Fibroblast of lung (primary cell): ENCODE measurements around the gene RPS6KA4. TPM values are rescaled to one million over a fixed set of nuclear protein-coding genes. Genes with fewer than 3 reads are reported as not detected.

ENCODE experiments used
- DNase-seq, 2 donors: peaks; one replicate each; pipeline versions ENCODE4 v3.0.0 to v3.0.0-alpha.2; 2010; ENCODE audit warnings: low read depth in 2 of 2
- H2AFZ ChIP-seq: 2 replicates; pipeline ENCODE4 v1.5.1; 2012; ENCODE audit warnings: low read length, control low read depth, inconsistent platforms
- H3K27ac ChIP-seq: 2 replicates; pipeline ENCODE4 v1.5.1; 2011; ENCODE audit warnings: low read length, control low read depth; ENCODE audit not compliant: insufficient read depth
- H3K27me3 ChIP-seq: 2 replicates; pipeline ENCODE4 v1.5.1; 2011; ENCODE audit warnings: mild to moderate bottlenecking, low read length; ENCODE audit not compliant: control insufficient read depth, insufficient read depth
- H3K36me3 ChIP-seq: 2 replicates; pipeline ENCODE4 v1.5.1; 2011; ENCODE audit warnings: low read length; ENCODE audit not compliant: control insufficient read depth, insufficient read depth
- H3K4me1 ChIP-seq: 2 replicates; pipeline ENCODE4 v1.5.1; 2011; ENCODE audit warnings: low read length; ENCODE audit not compliant: control insufficient read depth, insufficient read depth; ENCODE audit errors: extremely low read depth
- H3K4me2 ChIP-seq: 2 replicates; pipeline ENCODE4 v1.5.1; 2011; ENCODE audit warnings: low read length, control low read depth; ENCODE audit not compliant: insufficient read depth; ENCODE audit errors: extremely low read depth
- H3K4me3 ChIP-seq, 4 experiments: fragments of 200-600 bp in 1 of 4; sonication (generic) in 1 of 4; replicated peaks in 1 of 4; 2 replicates each; pipeline ENCODE4 v1.5.1; 2011 to 2016; ENCODE audit warnings: low read length in 4 of 4, low read depth in 3 of 4, mild to moderate bottlenecking in 3 of 4, control low read depth in 2 of 4, inconsistent platforms in 1 of 4, mixed read lengths in 1 of 4; ENCODE audit not compliant: insufficient read depth in 1 of 4; ENCODE audit errors: control extremely low read depth in 1 of 4
- H3K79me2 ChIP-seq: 2 replicates; pipeline ENCODE4 v1.5.1; 2012; ENCODE audit warnings: mild to moderate bottlenecking, low read length, inconsistent platforms; ENCODE audit not compliant: control insufficient read depth, insufficient read depth
- H3K9ac ChIP-seq: 2 replicates; pipeline ENCODE4 v1.5.1; 2011; ENCODE audit warnings: mild to moderate bottlenecking, low read length, control low read depth; ENCODE audit not compliant: insufficient read depth
- H3K9me3 ChIP-seq: 2 replicates; pipeline ENCODE4 v1.5.1; 2012; ENCODE audit warnings: low read depth, low read length; ENCODE audit not compliant: control insufficient read depth, insufficient read depth
- H4K20me1 ChIP-seq: 2 replicates; pipeline ENCODE4 v1.5.1; 2011; ENCODE audit warnings: low read length; ENCODE audit not compliant: control insufficient read depth, insufficient read depth; ENCODE audit errors: extremely low read depth
- CTCF ChIP-seq, 2 donors: IDR thresholded peaks in 1 of 2; conservative IDR thresholded peaks in 1 of 2; 1 replicate in 1 of 2; 2 replicates in 1 of 2; pipeline ENCODE4 v1.5.1; 2011 to 2012; ENCODE audit warnings: low read length in 2 of 2, control low read depth in 1 of 2, inconsistent platforms in 1 of 2, low read depth in 1 of 2, mild to moderate bottlenecking in 1 of 2
- EZH2 ChIP-seq: IDR thresholded peaks from 2 replicates; pipeline ENCODE4 v1.5.1; 2012; ENCODE audit warnings: low read length, control low read depth, mild to moderate bottlenecking; ENCODE audit errors: missing control alignments
- polyA plus RNA-seq, 2 donors: library from polyadenylated mRNA; depleted of rRNA in 1 of 2; stranded (reverse) in 1 of 2; unstranded in 1 of 2; fragments of >200 nt; gene quantifications; 2 replicates each; pipeline ENCODE4 v1.2.1, GENCODE V29; 2011 to 2012; ENCODE audit warnings: missing spikeins in 1 of 2
- total RNA-seq: library from RNA; depleted of rRNA; stranded (reverse); fragments of >200 nt; gene quantifications from 2 replicates; pipeline ENCODE4 v1.2.1, GENCODE V29; 2014

Gene RPS6KA4
- total and polyA plus RNA-seq, 2 donors (not counting 1 experiment from before 2014, with no cell fraction given) = 15.9 to 27.6 TPM

GRCh38 chr11:64324692-64325469 lies 34.1 kb upstream of the RPS6KA4 start:
- Histone ChIP-seq H3K4me2 (no peak overlapping the region), H3K9me3 (no peaks in the 10 kb centered on the region), H3K27ac (no peak overlapping the region), H4K20me1 (no peaks in the 10 kb centered on the region), H3K4me1 (no peaks in the 10 kb centered on the region), H3K36me3 (peaks cover 5% of the 10 kb centered on the region), H3K27me3 (no peaks in the 10 kb centered on the region), H3K9ac (no peak overlapping the region), H3K79me2 (no peaks in the 10 kb centered on the region), H2AFZ (no peak overlapping the region), H3K4me3 (no peak overlapping the region)
- DNase-seq = no peak
- no peak for TF ChIP-seq EZH2
- TF ChIP-seq CTCF (conservative IDR thresholded peaks at IDR 0.05 in 1 of 2, IDR thresholded peaks at IDR 0.05 in 1 of 2; ENCODE audit: low read depth in 1 of 2, low read length in 2 of 2) = no peak

- peaks cover 1% of the 10 kb centered on the region for H3K36me3 ChIP-seq
- TF ChIP-seq CTCF (conservative IDR thresholded peaks at IDR 0.05 in 1 of 2, IDR thresholded peaks at IDR 0.05 in 1 of 2; ENCODE audit: low read depth in 1 of 2, low read length in 2 of 2) (no peak), EZH2 (no peak)
- no peak overlapping the region for H3K9ac ChIP-seq
- no peak overlapping the region for H2AFZ ChIP-seq
- H3K4me1 ChIP-seq = peaks cover 8% of the 10 kb centered on the region
- H3K4me3 ChIP-seq = no peak overlapping the region
- no peak for DNase-seq
- no peak overlapping the region for H3K27ac ChIP-seq
- H3K79me2 ChIP-seq = no peaks in the 10 kb centered on the region
- no peak overlapping the region for H3K4me2 ChIP-seq
- no peaks in the 10 kb centered on the region for H4K20me1 ChIP-seq
- no peaks in the 10 kb centered on the region for H3K27me3 ChIP-seq
- H3K9me3 ChIP-seq = no peaks in the 10 kb centered on the region
Observed at GRCh38 chr11:64327375-64327774, 31.6 kb upstream of the RPS6KA4 start.

GRCh38 chr11:64327993-64328392 lies 31.0 kb upstream of the RPS6KA4 start:
- no peak overlapping the region for H2AFZ ChIP-seq
- no peak overlapping the region for H3K4me3 ChIP-seq
- no peak overlapping the region for H3K4me2 ChIP-seq
- no peak overlapping the region for H3K27ac ChIP-seq
- no peaks in the 10 kb centered on the region for H3K79me2 ChIP-seq
- H3K36me3 ChIP-seq = no peaks in the 10 kb centered on the region
- no peaks in the 10 kb centered on the region for H4K20me1 ChIP-seq
- H3K27me3 ChIP-seq = no peaks in the 10 kb centered on the region
- no peak overlapping the region for H3K9ac ChIP-seq
- H3K4me1 ChIP-seq = peaks cover 8% of the 10 kb centered on the region
- TF ChIP-seq CTCF (conservative IDR thresholded peaks at IDR 0.05 in 1 of 2, IDR thresholded peaks at IDR 0.05 in 1 of 2; ENCODE audit: low read depth in 1 of 2, low read length in 2 of 2) (no peak), EZH2 (no peak)
- DNase-seq = no peak
- H3K9me3 ChIP-seq = no peaks in the 10 kb centered on the region
